Measurements from ENCODE around the gene RNASEH1. TPM values are rescaled to one million over a fixed set of nuclear protein-coding genes. Genes with fewer than 3 reads are reported as not detected.

Gene RNASEH1
- total and polyA plus RNA-seq, 2 of the 8 experiments (the other 6 are each of a cell fraction or from before 2014, with no cell fraction given) = 11.7 to 42.7 TPM

GRCh38 chr2:3558205-3559014, at the start of gene RNASEH1 (continued):
- TF ChIP-seq, protein P1, sequence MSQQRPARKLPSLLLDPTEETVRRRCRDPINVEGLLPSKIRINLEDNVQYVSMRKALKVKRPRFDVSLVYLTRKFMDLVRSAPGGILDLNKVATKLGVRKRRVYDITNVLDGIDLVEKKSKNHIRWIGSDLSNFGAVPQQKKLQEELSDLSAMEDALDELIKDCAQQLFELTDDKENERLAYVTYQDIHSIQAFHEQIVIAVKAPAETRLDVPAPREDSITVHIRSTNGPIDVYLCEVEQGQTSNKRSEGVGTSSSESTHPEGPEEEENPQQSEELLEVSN (IDR thresholded peaks at IDR 0.05) = peak; percentile 61; the same call in 1 of the 2 replicates
- TF ChIP-seq GTF2F1 (IDR thresholded peaks at IDR 0.05; ENCODE audit: borderline replicate concordance, low read depth, low read length) (no peak), RXRA (IDR thresholded peaks at IDR 0.05; ENCODE audit: insufficient read depth, low read depth, low read length) (no peak), NRF1 (IDR thresholded peaks at IDR 0.05; ENCODE audit: low read depth, low read length) (no peak), SRF (IDR thresholded peaks at IDR 0.05; ENCODE audit: low read depth, low read length) (peak; percentile 69), EGR1 (IDR thresholded peaks at IDR 0.05; ENCODE audit: borderline replicate concordance, low read depth, low read length) (peak; percentile 71), YY1 (IDR thresholded peaks at IDR 0.05; ENCODE audit: low read depth, low read length) (no peak), MAFK (IDR thresholded peaks at IDR 0.05; ENCODE audit: low read depth, low read length) (no peak)
- TF ChIP-seq, protein P2, sequence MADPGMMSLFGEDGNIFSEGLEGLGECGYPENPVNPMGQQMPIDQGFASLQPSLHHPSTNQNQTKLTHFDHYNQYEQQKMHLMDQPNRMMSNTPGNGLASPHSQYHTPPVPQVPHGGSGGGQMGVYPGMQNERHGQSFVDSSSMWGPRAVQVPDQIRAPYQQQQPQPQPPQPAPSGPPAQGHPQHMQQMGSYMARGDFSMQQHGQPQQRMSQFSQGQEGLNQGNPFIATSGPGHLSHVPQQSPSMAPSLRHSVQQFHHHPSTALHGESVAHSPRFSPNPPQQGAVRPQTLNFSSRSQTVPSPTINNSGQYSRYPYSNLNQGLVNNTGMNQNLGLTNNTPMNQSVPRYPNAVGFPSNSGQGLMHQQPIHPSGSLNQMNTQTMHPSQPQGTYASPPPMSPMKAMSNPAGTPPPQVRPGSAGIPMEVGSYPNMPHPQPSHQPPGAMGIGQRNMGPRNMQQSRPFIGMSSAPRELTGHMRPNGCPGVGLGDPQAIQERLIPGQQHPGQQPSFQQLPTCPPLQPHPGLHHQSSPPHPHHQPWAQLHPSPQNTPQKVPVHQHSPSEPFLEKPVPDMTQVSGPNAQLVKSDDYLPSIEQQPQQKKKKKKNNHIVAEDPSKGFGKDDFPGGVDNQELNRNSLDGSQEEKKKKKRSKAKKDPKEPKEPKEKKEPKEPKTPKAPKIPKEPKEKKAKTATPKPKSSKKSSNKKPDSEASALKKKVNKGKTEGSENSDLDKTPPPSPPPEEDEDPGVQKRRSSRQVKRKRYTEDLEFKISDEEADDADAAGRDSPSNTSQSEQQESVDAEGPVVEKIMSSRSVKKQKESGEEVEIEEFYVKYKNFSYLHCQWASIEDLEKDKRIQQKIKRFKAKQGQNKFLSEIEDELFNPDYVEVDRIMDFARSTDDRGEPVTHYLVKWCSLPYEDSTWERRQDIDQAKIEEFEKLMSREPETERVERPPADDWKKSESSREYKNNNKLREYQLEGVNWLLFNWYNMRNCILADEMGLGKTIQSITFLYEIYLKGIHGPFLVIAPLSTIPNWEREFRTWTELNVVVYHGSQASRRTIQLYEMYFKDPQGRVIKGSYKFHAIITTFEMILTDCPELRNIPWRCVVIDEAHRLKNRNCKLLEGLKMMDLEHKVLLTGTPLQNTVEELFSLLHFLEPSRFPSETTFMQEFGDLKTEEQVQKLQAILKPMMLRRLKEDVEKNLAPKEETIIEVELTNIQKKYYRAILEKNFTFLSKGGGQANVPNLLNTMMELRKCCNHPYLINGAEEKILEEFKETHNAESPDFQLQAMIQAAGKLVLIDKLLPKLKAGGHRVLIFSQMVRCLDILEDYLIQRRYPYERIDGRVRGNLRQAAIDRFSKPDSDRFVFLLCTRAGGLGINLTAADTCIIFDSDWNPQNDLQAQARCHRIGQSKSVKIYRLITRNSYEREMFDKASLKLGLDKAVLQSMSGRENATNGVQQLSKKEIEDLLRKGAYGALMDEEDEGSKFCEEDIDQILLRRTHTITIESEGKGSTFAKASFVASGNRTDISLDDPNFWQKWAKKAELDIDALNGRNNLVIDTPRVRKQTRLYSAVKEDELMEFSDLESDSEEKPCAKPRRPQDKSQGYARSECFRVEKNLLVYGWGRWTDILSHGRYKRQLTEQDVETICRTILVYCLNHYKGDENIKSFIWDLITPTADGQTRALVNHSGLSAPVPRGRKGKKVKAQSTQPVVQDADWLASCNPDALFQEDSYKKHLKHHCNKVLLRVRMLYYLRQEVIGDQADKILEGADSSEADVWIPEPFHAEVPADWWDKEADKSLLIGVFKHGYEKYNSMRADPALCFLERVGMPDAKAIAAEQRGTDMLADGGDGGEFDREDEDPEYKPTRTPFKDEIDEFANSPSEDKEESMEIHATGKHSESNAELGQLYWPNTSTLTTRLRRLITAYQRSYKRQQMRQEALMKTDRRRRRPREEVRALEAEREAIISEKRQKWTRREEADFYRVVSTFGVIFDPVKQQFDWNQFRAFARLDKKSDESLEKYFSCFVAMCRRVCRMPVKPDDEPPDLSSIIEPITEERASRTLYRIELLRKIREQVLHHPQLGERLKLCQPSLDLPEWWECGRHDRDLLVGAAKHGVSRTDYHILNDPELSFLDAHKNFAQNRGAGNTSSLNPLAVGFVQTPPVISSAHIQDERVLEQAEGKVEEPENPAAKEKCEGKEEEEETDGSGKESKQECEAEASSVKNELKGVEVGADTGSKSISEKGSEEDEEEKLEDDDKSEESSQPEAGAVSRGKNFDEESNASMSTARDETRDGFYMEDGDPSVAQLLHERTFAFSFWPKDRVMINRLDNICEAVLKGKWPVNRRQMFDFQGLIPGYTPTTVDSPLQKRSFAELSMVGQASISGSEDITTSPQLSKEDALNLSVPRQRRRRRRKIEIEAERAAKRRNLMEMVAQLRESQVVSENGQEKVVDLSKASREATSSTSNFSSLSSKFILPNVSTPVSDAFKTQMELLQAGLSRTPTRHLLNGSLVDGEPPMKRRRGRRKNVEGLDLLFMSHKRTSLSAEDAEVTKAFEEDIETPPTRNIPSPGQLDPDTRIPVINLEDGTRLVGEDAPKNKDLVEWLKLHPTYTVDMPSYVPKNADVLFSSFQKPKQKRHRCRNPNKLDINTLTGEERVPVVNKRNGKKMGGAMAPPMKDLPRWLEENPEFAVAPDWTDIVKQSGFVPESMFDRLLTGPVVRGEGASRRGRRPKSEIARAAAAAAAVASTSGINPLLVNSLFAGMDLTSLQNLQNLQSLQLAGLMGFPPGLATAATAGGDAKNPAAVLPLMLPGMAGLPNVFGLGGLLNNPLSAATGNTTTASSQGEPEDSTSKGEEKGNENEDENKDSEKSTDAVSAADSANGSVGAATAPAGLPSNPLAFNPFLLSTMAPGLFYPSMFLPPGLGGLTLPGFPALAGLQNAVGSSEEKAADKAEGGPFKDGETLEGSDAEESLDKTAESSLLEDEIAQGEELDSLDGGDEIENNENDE (IDR thresholded peaks at IDR 0.05; ENCODE audit: insufficient replicate concordance, low read length) = no peak

Data from H1 (cell line).